Activated CD4-positive, alpha-beta T cell treated with anti-CD3 and anti-CD28 coated beads, Interleukin-2, Interleukin-6, amounts not matched to agents 100 ng/mL and 50 ng/mL, durations not matched to agents 16 hours and 8 hours (primary cell): ENCODE measurements around the gene RTF1.
A peak's percentile ranks its signal among the peaks of the same experiment; 100 is the strongest.
"Not testable (repeated sequence)": the region's sequence is repeated elsewhere in the genome, so short reads cannot be mapped to it uniquely, and the experiment has no call there.

Experiments
- DNase-seq: peaks from one replicate; pipeline ENCODE4 v3.0.0-alpha.2; 2020

The RTF1 gene

GRCh38 chr15:41438206-41438605 lies 21.3 kb downstream of the RTF1 start:
- DNase-seq = no peak

- DNase-seq = not testable (repeated sequence)
Observed at GRCh38 chr15:41438745-41439144, 21.9 kb downstream of the RTF1 start.

GRCh38 chr15:41443275-41443674 lies 26.4 kb downstream of the RTF1 start:
- no peak for DNase-seq

- no peak for DNase-seq
Observed at GRCh38 chr15:41445399-41445798, 28.5 kb downstream of the RTF1 start.

GRCh38 chr15:41462084-41462795 lies 45.3 kb downstream of the RTF1 start:
- no peak for DNase-seq

GRCh38 chr15:41464889-41465580 lies 48.1 kb downstream of the RTF1 start:
- DNase-seq = no peak

GRCh38 chr15:41465822-41466421 lies 49.0 kb downstream of the RTF1 start:
- peak; percentile 50 for DNase-seq

GRCh38 chr15:41466711-41467110 lies 49.8 kb downstream of the RTF1 start:
- no peak for DNase-seq

GRCh38 chr15:41469644-41470043 lies 52.7 kb downstream of the RTF1 start:
- not testable (repeated sequence) for DNase-seq

GRCh38 chr15:41473418-41473817 lies 56.5 kb downstream of the RTF1 start:
- DNase-seq = no peak

- no peak for DNase-seq
Observed at GRCh38 chr15:41474436-41474835, 57.5 kb downstream of the RTF1 start.

- DNase-seq = no peak
Observed at GRCh38 chr15:41474941-41475340, 58.0 kb downstream of the RTF1 start.

GRCh38 chr15:41476416-41477048 lies 59.6 kb downstream of the RTF1 start:
- no peak for DNase-seq

GRCh38 chr15:41480396-41481140 lies 63.7 kb downstream of the RTF1 start:
- DNase-seq = no peak

GRCh38 chr15:41482110-41482877 lies 65.4 kb downstream of the RTF1 start:
- DNase-seq = no peak

GRCh38 chr15:41483115-41483514 lies 66.2 kb downstream of the RTF1 start:
- DNase-seq = peak; percentile 66

GRCh38 chr15:41483519-41483918 lies 66.6 kb downstream of the RTF1 start:
- peak; percentile 57 for DNase-seq

- no peak for DNase-seq
Observed at GRCh38 chr15:41484937-41485625, 68.2 kb downstream of the RTF1 start.

GRCh38 chr15:41486286-41486685 lies 69.4 kb downstream of the RTF1 start:
- no peak for DNase-seq

- no peak for DNase-seq
Observed at GRCh38 chr15:41487381-41487780, 70.5 kb downstream of the RTF1 start.

- peak; percentile 54 for DNase-seq
Observed at GRCh38 chr15:41487802-41488201, 70.9 kb downstream of the RTF1 start.
